GM21723 (cell line): ENCODE measurements around the gene HNRNPLL.

Source experiments
- ATAC-seq: cut with Tn5 transposase; IDR thresholded peaks from one replicate; pipeline ENCODE4 v1.9.1; 2021; ENCODE audit warnings: mild to moderate bottlenecking, moderate library complexity; ENCODE audit not compliant: unreplicated experiment

The HNRNPLL gene

GRCh38 chr2:38598200-38598990 is 4.3 kb downstream of the HNRNPLL start:
- no peak for ATAC-seq

DNA sequence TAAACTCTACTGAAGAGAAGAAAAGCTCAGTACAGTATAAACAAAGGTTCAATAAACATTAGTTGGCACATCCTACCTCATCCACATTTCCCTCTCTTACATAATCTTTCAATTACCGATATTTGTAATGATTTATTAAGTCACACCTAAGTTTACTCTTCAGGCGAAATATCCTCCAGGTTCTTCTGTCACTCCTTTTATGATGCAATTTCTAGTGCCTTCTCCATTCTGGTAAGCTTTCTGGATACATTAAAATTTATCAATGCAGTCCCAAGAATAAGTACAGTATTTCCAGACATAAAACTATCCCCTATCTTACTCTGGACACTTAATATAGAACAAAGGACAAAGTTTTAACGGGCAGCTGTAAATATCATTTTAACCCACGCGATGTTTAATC is 5.6 kb downstream of the HNRNPLL start:
- ATAC-seq = no peak

- no peak for ATAC-seq
These were observed 6.5 kb downstream of the HNRNPLL start for GRCh38 chr2:38596229-38596628.

- ATAC-seq = no peak
These were observed 9.8 kb downstream of the HNRNPLL start for GRCh38 chr2:38592951-38593350.

- ATAC-seq = no peak
These were observed 11.6 kb downstream of the HNRNPLL start for GRCh38 chr2:38591152-38591551.

GRCh38 chr2:38590053-38590452 is 12.7 kb downstream of the HNRNPLL start:
- no peak for ATAC-seq

DNA sequence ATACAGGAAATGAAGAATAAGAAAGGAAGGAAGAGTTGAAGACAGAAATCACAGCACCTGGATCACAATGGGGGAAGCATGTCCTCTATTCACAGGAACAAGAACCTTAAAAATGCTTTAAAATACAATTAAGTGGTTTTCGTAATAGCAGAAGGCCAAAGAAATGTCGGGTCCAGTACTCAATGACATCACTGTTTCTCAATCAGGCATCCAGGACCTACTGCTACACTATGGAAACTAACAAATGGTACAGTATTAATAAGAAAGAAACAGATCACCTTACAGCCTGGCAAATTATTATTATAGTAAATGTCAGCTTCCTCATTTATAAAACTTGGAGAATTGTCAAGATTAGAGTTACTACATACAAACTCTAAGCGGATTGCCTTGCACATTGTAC is 15.8 kb downstream of the HNRNPLL start:
- ATAC-seq = no peak

GRCh38 chr2:38584881-38585280 is 17.8 kb downstream of the HNRNPLL start:
- ATAC-seq = no peak

DNA sequence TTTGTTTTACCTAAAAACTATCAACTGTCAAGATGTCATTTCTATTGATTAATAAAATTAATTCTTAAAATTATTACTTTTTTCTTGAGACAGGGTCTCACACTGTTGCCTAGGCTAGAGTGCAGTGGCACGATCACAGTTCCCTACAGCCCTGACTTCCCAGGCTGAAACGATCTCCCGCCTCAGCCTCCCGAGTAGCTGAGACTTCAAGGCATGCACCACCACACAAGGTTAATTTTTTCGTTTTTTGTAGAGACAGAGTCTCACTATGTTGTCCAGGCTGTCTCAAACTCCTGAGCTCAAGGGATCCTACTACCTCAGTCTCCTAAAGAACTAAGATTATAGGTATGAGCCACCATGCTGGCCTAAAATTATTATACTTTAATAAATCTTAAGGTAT is 18.7 kb downstream of the HNRNPLL start:
- no peak for ATAC-seq

DNA sequence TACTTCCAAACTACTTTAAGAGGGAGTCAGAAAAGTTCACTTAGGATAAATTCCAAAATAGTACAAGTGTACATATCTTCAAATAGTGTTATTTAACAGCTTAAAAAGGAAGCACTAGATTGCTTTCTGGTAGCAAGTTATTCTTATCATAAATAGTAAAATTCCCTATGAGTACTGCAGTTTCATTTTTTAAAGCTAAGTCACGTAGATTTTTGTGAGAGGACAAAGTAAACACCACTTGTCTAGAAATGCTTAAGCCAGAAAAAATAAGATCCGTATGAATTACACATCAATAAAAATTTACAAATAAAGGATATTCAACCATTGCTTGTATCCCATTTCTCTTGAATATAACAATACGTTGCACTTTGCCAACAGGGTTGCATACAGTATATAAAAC is 19.2 kb downstream of the HNRNPLL start:
- no peak for ATAC-seq

- ATAC-seq = peak; percentile 68
These were observed 21.3 kb downstream of the HNRNPLL start for GRCh38 chr2:38581193-38582147.

GRCh38 chr2:38580115-38580636 is 22.6 kb downstream of the HNRNPLL start:
- no peak for ATAC-seq

- ATAC-seq = no peak
These were observed 23.9 kb downstream of the HNRNPLL start for GRCh38 chr2:38578832-38579231.

GRCh38 chr2:38574278-38574677 is 28.4 kb downstream of the HNRNPLL start:
- ATAC-seq = no peak

DNA sequence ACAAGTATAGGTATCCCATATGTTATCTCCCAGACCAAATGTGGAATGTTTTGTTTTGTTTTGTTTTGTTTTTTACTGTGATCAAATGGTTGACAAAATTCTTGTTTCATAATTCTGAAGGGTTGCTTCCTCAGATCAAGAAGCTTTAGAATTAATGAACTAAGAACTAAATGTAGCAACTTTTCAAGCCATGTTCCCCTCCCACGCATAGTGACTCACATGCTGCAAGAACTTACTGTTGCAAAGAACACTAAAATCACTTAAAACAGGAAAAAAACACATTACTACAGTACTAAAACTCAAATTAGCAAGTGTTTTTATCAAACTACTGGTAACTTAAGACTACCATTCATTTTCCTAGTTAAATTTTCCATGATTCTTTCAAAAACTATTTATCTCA is 30.6 kb downstream of the HNRNPLL start:
- no peak for ATAC-seq

DNA sequence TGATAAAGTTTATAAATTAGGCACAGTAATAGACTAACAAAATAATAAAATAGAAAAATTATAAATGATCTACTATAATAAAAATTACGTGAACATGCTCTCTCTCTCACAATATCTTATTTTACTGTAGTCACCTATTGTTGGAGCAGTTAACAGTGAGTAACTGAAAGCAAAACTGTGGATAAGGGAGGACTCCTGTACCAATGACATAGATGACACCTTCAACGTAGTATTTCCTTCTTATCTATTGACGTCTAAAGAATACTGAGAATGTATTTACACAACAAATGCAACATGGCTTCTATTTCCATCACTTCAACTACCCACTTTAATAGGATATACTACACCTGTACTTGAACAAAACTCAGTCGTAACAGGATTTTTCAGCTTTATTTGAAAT is 31.5 kb downstream of the HNRNPLL start:
- no peak for ATAC-seq

DNA sequence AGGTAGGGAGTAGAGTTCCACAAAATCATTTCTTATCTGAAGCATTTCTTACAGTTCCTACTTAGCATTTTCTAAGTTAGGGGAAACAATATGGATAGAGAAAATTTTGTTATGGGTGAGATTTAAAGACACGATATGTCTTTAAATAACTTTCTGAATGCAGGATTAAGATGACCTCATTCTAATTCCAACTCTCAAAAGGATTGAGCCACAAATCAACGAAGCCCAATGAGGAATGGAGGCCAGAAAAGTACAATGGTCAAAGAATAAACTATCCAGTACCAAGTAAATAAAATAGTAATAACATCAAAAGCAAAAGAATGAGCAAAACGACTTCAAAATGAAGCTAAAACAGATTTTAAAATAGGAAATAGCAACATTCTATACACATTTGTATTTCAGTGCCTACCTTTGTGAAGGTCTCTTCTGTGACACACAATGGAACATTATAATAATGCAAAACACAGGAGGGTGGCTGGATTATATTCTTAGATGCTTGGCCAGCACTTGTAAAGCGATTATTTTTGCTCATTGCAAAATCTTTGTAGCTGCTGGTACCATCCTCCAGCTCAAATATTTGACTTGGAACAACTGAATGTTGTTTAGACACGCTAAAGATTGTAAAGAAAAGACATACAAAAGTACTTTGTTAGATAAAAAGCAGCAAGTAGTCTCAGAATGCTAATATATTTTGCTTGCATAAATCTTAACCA is 33.8 kb downstream of the HNRNPLL start:
- no peak for ATAC-seq

GRCh38 chr2:38565333-38565732 is 37.4 kb downstream of the HNRNPLL start:
- ATAC-seq = no peak

GRCh38 chr2:38561691-38562090 is 41.0 kb downstream of the HNRNPLL start:
- ATAC-seq = no peak

- no peak for ATAC-seq
These were observed 42.6 kb downstream of the HNRNPLL start for GRCh38 chr2:38560092-38560491.

GRCh38 chr2:38557981-38558380 is 44.7 kb downstream of the HNRNPLL start:
- no peak for ATAC-seq
